GM12801 (cell line): ENCODE measurements around the gene ZNF746.

Source experiments
- CTCF ChIP-seq: IDR thresholded peaks from one replicate; pipeline ENCODE4 v1.5.1; 2011; ENCODE audit warnings: control low read depth; ENCODE audit not compliant: insufficient read length; ENCODE audit errors: extremely low read depth

Gene ZNF746

GRCh38 chr7:149471289-149471953 is 26.2 kb downstream of the ZNF746 start:
- no peak for TF ChIP-seq CTCF

- no peak for TF ChIP-seq CTCF
Measured at GRCh38 chr7:149469806-149470205, 27.8 kb downstream of the ZNF746 start.

- no peak for TF ChIP-seq CTCF
Measured at GRCh38 chr7:149468208-149468607, 29.4 kb downstream of the ZNF746 start.

DNA sequence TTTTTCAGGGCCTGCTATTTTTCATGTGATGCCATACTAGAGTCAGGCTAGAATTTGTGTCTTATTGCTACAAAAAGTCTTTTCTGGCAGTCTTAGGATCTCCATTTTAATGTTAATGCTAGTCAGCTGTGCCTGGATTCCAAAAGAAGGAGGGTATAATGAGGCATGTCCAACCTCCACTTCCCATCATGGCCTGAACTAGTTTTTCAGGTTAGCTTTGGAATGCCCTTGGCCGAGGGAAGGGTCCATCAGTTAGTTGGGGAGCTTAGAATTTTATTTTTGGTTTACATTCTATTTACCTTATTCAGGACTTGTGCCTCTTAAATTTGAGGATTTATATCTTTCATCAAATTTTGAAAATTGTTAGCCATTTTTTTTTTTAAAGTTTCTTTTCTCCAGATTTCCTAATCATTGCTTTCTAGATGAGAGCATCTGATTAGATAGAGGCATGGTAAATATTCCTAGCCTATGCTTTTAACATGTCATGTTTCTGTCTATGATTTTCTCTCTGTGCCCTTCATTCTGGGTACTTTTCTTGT is 30.2 kb downstream of the ZNF746 start:
- no peak for TF ChIP-seq CTCF

- no peak for TF ChIP-seq CTCF
Measured at GRCh38 chr7:149466364-149466763, 31.2 kb downstream of the ZNF746 start.

- TF ChIP-seq CTCF: no peak
Measured at GRCh38 chr7:149463500-149464161, 34.0 kb downstream of the ZNF746 start.

GRCh38 chr7:149462101-149462520 is 35.5 kb downstream of the ZNF746 start:
- no peak for TF ChIP-seq CTCF
